Fibroblast of skin of right biceps (primary cell): ENCODE data around the gene AMACR.

Experiments used
- DNase-seq: peaks from one replicate; pipeline ENCODE4 v3.0.0-alpha.2; 2013

AMACR gene

GRCh38 chr5:34005211-34005610 is 2.6 kb downstream of the AMACR start:
- DNase-seq: no peak

DNA sequence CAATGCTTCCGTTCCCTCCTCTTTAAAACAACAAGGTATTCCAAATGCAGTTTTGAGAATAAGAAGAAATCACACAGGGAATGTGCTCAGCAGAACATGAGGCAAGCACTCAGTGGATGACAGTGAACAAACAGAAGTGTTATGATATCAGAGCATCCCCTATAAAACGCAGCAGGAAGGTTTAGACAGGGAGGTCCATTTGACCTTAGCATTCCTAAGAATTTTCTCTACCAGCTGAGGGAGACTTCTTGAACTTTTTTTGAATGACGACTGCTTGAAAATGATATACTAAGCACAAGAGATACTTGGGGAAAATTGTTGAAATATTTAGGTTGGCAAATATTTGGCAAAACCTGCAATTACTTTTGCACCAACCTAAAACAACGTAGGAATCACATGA is 3.9 kb downstream of the AMACR start:
- DNase-seq: no peak

DNA sequence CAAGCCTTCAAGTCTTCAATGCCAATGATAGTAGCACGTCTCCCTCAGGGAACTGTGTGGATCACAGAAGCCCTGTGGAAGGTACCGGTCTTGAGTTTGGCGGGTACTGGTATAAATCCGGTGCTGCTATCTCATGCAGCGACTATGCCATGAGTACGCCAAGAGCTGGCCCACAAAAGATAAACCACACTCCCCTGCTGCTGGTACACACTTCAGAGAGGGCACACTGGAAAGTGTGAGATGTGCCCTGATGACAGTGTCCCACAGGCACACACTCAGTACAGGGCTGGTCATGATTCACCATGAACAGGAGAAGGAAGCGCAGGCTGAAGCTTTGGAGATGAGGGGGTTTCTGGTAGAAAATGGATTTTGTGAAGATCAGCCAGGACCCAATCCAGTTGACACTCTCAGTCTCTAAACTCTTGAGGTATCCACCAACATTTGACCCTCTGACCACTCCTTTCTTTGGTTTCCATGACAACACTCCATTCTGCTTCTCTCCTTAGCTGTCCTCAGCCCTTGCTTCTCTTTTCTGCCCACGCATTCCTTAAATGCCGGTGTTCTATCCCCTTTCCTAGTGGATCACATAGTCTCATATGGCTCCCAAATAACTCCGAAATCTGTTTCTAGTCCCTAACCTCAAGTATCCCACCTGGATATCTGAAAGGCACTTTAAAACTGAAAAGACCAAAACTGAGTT is 5.1 kb downstream of the AMACR start:
- DNase-seq: no peak

DNA sequence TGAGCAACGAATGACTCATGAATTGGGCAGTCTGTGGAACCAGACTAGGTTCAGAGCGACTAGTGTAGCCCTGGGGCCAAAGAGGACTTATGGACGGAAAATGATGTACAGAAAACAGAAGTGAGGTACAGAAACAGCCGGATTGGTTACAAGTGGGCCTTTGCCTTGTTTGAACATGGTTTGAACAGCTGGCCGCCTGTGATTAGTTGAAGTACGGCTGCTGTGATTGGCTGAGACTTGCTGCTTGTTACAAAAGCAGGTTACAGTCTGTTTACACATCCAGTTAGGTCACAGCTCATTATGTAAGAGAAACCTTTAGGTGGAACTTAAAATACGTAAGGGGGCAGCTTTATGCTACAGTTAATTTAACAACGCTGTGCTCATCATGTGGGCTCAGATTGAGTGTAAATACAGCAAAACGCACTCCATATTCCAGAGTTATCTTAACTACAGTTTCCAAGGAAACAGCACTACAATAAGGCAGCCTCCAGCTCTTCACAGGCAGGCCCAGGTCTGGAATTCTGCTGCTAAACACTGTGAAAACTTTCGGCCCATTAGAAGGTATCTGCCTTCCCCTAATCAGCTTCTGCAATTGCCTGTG is 6.5 kb downstream of the AMACR start:
- DNase-seq: no peak

DNA sequence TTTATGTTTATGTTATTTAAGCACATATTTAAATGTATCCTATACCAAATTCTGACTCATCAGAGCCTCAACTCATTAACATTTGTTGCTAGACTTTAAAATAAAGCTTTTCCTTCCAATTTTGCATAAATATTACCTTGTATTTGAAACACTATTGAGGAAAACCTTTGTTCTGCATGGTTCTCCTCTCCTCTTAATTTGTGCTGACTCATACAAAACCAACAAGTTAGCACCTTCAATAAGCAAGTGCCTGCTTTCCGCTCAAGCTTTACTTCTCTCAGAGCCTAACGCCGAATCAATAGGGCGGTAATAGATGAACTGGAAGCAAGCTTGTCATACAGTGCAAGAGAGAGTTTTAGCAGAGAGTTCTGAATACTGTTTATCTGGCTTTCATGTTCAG is 7.9 kb downstream of the AMACR start:
- DNase-seq: no peak

- peak; percentile 82 for DNase-seq
Observed at GRCh38 chr5:33997331-33997983, 10.4 kb downstream of the AMACR start.

DNA sequence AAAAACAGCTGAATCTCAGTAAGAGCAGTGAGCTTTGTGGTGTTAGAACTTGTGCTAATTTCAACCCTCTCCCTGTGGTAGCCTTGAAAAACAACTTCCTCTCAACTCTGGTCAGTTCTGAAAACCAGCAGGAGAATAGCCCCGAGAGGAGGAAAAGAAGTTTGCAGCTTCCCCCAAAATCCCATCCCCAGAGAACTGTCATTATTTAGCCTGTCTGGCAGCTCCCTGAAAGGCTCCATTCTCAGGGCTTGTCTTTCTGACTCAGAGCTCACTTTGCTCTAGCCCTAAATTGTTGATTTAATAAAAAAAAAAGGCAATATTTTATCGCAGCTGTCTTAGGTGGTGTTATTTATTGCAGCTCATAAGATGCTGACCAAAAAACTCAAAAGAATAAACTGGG is 12.0 kb downstream of the AMACR start:
- DNase-seq: no peak

GRCh38 chr5:33994845-33995244 is 13.0 kb downstream of the AMACR start:
- peak; percentile 89 for DNase-seq

DNA sequence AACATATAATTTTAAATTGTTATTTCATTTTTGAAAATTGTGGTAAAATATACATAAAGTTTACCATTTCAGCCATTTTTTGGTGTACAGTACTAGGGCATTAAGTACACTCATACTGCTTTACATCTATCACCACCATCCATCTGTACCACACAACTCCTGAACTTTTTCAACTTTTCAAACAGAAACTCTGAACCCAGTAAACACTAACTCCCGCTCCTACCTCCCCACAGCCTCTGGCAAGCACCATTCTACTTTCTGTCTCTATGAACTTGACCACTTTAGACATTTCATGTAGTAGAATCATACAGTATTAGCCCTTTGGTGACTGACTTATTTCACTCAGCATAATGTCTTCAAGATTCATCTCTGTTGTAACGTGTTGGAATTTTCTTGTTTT is 15.0 kb downstream of the AMACR start:
- DNase-seq: no peak

GRCh38 chr5:33985447-33985846 is 22.4 kb downstream of the AMACR start:
- no peak for DNase-seq

DNA sequence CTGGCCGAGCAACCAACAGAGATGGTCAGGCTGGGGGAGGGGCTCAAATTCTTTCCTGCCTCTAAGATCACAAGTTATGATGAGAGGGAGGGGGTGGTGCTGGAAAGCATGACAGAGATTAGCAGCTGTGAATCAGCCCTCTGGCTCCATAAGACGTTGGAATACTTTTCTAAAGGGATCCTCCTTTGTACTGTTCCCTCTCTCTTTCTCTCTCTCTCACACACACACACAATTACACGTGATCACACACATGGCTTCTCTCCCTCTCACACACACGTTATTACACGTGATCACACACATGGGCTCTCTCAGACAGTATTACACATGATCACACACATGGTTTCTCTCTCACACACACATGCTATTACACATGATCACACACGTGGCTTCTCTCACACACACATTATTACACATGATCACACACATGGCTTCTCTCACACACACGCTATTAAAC is 23.2 kb downstream of the AMACR start, which contains the start of gene SLC45A2:
SLC45A2 (minus strand) TSS at position 23 of the 454 bp plus-strand sequence. CDS start 110 bp downstream, outside the sequence.
- DNase-seq: peak; percentile 66

DNA sequence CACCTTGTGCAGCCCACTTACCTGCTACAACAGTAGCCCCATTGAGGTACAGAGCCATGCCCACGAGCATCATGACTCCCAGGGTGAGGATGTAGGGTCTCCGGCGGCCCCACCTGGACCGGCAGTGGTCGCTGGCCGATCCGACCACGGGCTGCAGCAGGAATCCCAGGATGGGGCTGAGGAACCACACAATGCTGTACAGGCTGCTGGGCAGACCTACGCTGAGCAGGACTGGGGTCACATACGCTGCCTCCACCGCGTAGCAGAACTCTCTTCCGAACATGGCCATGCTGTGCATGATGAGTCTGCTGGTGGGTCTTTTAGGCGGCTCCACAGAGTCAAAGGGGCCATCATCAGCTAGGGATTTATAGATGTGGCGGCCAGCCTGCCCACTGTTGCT is 23.7 kb downstream of the AMACR start:
- DNase-seq: no peak

DNA sequence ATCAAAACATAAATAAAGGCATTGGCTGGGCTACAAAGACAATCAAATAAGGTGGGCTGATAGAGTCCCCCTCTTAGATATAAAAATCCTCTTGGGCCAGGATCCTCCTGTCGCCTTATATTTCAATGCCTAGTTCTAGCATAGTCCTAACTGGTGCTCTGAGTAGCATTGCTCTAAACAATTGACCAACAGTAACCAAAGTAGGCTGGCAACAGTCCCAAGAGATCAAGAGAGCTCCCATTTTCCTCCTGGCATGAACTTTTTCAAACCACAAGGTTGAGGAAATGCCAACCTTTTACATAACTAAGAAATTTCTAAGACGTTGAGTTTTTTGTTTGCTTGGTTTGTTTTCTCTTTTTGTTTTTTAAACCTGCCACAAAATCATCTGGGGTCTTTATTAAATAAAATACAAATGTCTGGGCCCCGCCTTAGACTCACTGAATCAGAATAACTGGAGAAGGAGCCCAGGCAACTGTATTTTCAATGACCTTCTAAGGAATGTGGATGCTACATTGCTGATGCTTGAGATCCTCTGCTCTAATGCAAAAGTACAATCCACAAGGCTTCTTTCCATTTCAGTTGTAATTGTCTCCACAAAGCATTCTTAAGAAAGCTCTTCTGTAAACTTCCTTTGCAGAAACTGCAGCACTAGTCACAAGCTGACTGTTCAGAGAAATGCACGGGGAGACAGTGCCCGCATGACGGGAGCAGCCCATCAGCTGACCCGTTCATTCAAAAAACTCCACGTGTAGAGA is 26.3 kb downstream of the AMACR start:
- peak; percentile 10 for DNase-seq

- DNase-seq: no peak
Observed at GRCh38 chr5:33980030-33980429, 27.8 kb downstream of the AMACR start.

DNA sequence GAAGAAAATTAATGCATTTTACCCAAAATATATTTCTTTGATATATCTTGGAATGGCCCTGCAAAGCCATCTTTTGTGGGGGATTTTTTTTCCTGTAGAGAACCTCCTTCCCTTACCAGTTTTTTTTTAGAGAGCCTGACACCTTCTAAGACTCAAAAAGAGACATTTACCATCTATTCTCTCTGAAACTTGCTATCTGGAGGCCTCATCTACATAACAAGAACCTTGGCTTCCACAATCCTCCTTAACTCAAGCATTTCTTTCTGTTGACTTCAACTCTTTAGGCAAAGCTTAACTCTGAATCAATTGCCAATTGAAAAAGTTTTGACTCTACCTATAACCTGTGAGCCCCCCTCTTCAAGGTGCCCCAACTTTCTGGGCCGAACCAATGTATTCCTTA is 29.5 kb downstream of the AMACR start:
- DNase-seq: no peak

GRCh38 chr5:33976307-33976706 is 31.5 kb downstream of the AMACR start:
- no peak for DNase-seq

GRCh38 chr5:33975852-33976251 is 32.0 kb downstream of the AMACR start:
- DNase-seq: no peak

GRCh38 chr5:33973271-33973670 is 34.6 kb downstream of the AMACR start:
- DNase-seq: no peak

GRCh38 chr5:33969572-33970452 is 38.0 kb downstream of the AMACR start:
- DNase-seq: peak; percentile 68

DNA sequence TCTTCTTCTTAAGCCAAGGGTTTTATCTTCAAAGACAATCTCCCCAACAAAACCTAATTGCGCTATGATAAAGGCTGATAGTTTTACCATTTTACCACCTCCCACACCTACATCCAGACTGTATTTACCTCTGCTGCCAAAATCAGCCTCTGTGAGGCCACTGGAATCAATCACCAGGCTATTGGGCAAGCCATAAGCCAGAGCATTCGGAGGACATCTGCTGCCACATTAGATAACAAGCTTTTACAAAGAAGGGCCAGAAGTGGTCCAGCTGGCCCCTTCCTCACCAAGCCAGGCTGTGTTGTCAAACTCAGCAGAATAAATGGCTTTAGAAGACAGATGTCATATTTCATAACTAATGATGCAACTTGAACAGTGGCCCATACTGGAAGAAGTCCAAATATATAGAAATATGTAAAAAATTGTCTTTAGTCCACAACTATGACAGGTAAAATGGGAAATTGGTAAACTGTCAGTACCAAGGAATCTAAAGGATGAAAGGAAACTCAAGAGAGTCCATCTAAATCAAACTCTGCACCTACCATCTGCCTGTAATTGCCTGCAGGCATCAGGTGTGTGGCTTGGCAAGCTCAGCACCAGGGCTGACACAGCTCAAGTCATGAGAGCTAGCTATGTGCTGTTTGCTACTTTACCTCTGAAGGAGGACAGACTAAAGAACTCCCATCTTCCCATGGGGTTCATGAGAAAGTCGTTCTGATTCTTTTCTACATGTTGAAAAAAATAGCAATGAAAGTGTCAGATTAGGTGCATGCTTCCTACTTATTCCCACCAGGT is 39.4 kb downstream of the AMACR start:
- no peak for DNase-seq

DNA sequence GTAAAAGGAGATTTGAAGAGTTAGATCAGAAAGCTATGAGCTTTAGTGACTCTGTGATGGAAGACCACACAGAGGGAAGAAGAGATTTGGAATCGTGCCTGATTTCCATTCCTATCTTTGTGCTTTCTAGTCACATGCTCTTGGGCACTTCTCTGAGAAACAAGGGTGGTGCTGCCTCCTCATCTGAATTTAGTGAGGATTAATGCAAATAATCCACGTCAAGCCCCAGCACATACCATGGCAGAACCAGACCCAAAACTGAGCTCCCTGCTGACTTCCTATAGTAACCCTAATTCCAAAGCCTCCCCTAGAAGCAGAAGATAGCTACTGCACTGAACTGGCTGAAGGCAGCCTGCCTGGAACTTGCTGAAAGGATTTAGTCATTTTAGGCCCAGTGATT is 41.0 kb downstream of the AMACR start:
- DNase-seq: no peak
